HepG2 (cell line): ENCODE results near the gene TMCO4. TPM values are rescaled to one million over a fixed set of nuclear protein-coding genes. Genes with fewer than 3 reads are reported as not detected.

Experiments
- GTF2F1 ChIP-seq: fragments of 150-350 bp; IDR thresholded peaks from 2 replicates; pipeline ENCODE4 v1.6.1; 2014; ENCODE audit warnings: low read length
- HBP1 ChIP-seq: IDR thresholded peaks from 2 replicates; pipeline ENCODE4 v1.6.1; 2016; ENCODE audit warnings: low read depth, control low read depth
- HNRNPL ChIP-seq: fragments of 200-400 bp; formaldehyde crosslinking; IDR thresholded peaks from 2 replicates; pipeline ENCODE4 v1.6.1; 2017; ENCODE audit warnings: mild to moderate bottlenecking, low read depth, low read length
- KLF6 ChIP-seq: IDR thresholded peaks from 2 replicates; pipeline ENCODE4 v1.8.0; 2016; ENCODE audit warnings: missing biosample characterization, missing genetic modification reagents
- PTBP1 ChIP-seq: fragments of 200-400 bp; formaldehyde crosslinking; IDR thresholded peaks from 2 replicates; pipeline ENCODE4 v1.6.1; 2018; ENCODE audit warnings: low read length, low read depth; ENCODE audit not compliant: poor library complexity, severe bottlenecking
- RARG ChIP-seq: sonication (generic); formaldehyde crosslinking; IDR thresholded peaks from 2 replicates; pipeline ENCODE4 v1.4.0; 2020; ENCODE audit warnings: low read depth, mild to moderate bottlenecking, missing genetic modification reagents
- THYN1 ChIP-seq: sonication (generic); formaldehyde crosslinking; IDR thresholded peaks from 2 replicates; pipeline ENCODE4 v1.8.1; 2023; ENCODE audit warnings: low read depth, mild to moderate bottlenecking, moderate library complexity, missing genetic modification reagents, borderline replicate concordance
- ZBTB25 ChIP-seq: IDR thresholded peaks from 2 replicates; pipeline ENCODE4 v1.6.1; 2018; ENCODE audit warnings: missing genetic modification reagents
- ZNF496 ChIP-seq: sonication (generic); formaldehyde crosslinking; IDR thresholded peaks from 2 replicates; pipeline ENCODE4 v1.8.1; 2023; ENCODE audit warnings: mild to moderate bottlenecking, moderate library complexity, missing genetic modification reagents; ENCODE audit not compliant: insufficient replicate concordance
- ZNF614 ChIP-seq: IDR thresholded peaks from 2 replicates; pipeline ENCODE4 v1.6.1; 2018; ENCODE audit warnings: missing biosample characterization, missing genetic modification reagents, inconsistent platforms, borderline replicate concordance
- polyA plus RNA-seq, 8 experiments: library from polyadenylated mRNA; depleted of rRNA in 3 of 8; stranded (reverse) in 7 of 8; unstranded in 1 of 8; fragments of >200 nt; fragmentation: Illumina TruSeq in 4 of 8; extraction: Trizol in 4 of 8; gene quantifications; 2 replicates each; pipeline versions ENCODE4 v1.2.1 to v1.2.3, GENCODE V29; 2011 to 2016; ENCODE audit warnings: low read depth in 4 of 8, missing spikeins in 1 of 8, mixed read lengths in 1 of 8; ENCODE audit not compliant: insufficient read depth in 1 of 8
- total RNA-seq, 5 experiments: library from RNA; depleted of rRNA; stranded (reverse); fragments of >200 nt; fragmentation: Illumina TruSeq; extraction: Trizol; gene quantifications; 2 replicates each; pipeline ENCODE4 v1.2.3, GENCODE V29; 2016; ENCODE audit warnings: low read depth in 1 of 5
- TF ChIP-seq, protein P1 (sequence below): IDR thresholded peaks from 2 replicates; pipeline ENCODE4 v1.4.0; 2020; ENCODE audit warnings: mild to moderate bottlenecking, missing genetic modification reagents

The TMCO4 gene
- total and polyA plus RNA-seq, 2 of the 13 experiments (the other 11 are each of a cell fraction or from before 2014, with no cell fraction given): 2.1 to 4.1 TPM

GRCh38 chr1:19665496-19666465, 133.9 kb downstream of the TMCO4 start (continued):
- TF ChIP-seq RARG (CRISPR knock-in tag) (no peak), HNRNPL (0 out of 2 replicates have a peak, but pooled peaks have one; percentile 45), KLF6 (CRISPR knock-in tag) (no peak), PTBP1 (no peak), ZNF496 (no peak), ZNF614 (CRISPR knock-in tag) (no peak), THYN1 (CRISPR knock-in tag) (no peak), GTF2F1 (no peak), ZBTB25 (CRISPR knock-in tag) (no peak), HBP1 (no peak)
- TF ChIP-seq, protein P1, sequence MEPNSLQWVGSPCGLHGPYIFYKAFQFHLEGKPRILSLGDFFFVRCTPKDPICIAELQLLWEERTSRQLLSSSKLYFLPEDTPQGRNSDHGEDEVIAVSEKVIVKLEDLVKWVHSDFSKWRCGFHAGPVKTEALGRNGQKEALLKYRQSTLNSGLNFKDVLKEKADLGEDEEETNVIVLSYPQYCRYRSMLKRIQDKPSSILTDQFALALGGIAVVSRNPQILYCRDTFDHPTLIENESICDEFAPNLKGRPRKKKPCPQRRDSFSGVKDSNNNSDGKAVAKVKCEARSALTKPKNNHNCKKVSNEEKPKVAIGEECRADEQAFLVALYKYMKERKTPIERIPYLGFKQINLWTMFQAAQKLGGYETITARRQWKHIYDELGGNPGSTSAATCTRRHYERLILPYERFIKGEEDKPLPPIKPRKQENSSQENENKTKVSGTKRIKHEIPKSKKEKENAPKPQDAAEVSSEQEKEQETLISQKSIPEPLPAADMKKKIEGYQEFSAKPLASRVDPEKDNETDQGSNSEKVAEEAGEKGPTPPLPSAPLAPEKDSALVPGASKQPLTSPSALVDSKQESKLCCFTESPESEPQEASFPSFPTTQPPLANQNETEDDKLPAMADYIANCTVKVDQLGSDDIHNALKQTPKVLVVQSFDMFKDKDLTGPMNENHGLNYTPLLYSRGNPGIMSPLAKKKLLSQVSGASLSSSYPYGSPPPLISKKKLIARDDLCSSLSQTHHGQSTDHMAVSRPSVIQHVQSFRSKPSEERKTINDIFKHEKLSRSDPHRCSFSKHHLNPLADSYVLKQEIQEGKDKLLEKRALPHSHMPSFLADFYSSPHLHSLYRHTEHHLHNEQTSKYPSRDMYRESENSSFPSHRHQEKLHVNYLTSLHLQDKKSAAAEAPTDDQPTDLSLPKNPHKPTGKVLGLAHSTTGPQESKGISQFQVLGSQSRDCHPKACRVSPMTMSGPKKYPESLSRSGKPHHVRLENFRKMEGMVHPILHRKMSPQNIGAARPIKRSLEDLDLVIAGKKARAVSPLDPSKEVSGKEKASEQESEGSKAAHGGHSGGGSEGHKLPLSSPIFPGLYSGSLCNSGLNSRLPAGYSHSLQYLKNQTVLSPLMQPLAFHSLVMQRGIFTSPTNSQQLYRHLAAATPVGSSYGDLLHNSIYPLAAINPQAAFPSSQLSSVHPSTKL: no peak
